Activated naive CD4-positive, alpha-beta T cell treated with anti-CD3 and anti-CD28 coated beads, Interleukin-2, amount 10 ng/mL, durations not matched to agents 7 days and 5 days (primary cell): Measurements from ENCODE around the gene SLC4A8.

Experiments
- CTCF ChIA-PET: fragments of 350-600 bp; sonication (Branson Sonifier 250); formaldehyde crosslinking; loops from one replicate; lab custom pipeline; 2021; ENCODE audit warnings: antibody characterized with exemption; lab: Charles Lee
- DNase-seq: peaks from one replicate; pipeline ENCODE4 v3.0.0-alpha.2; 2020
- H3K27ac Mint-ChIP-seq: one replicate; pipeline ENCODE4 v1.8.0; 2021; ENCODE audit warnings: mild to moderate bottlenecking, moderate library complexity, mixed read lengths
- H3K27me3 Mint-ChIP-seq: one replicate; pipeline ENCODE4 v1.8.0; 2021; ENCODE audit warnings: mild to moderate bottlenecking, mixed read lengths
- H3K36me3 Mint-ChIP-seq: one replicate; pipeline ENCODE4 v1.8.0; 2021; ENCODE audit warnings: mixed read lengths
- H3K4me1 Mint-ChIP-seq: one replicate; pipeline ENCODE4 v1.8.0; 2021; ENCODE audit warnings: mixed read lengths
- H3K4me3 Mint-ChIP-seq: one replicate; pipeline ENCODE4 v1.8.0; 2021; ENCODE audit warnings: mild to moderate bottlenecking, moderate library complexity, mixed read lengths
- H3K9me3 Mint-ChIP-seq: one replicate; pipeline ENCODE4 v1.8.0; 2021; ENCODE audit warnings: mixed read lengths

Gene SLC4A8

GRCh38 chr12:51536159-51536558 is 111.5 kb downstream of the SLC4A8 start:
- Mint-ChIP-seq H3K27ac (no peak overlapping the region), H3K36me3 (no peaks in the 10 kb centered on the region), H3K27me3 (peaks cover 56% of the 10 kb centered on the region), H3K4me3 (no peak overlapping the region), H3K4me1 (peaks cover 10% of the 10 kb centered on the region), H3K9me3 (no peaks in the 10 kb centered on the region)
- CTCF ChIA-PET: no interaction called here
- no peak for DNase-seq

GRCh38 chr12:51538149-51538548 is 113.5 kb downstream of the SLC4A8 start:
- H3K9me3 Mint-ChIP-seq: no peaks in the 10 kb centered on the region
- no peak overlapping the region for H3K27ac Mint-ChIP-seq
- H3K4me1 Mint-ChIP-seq: no peaks in the 10 kb centered on the region
- CTCF ChIA-PET: interaction anchor here (1.3 to 2.3 kb wide), 4 partner anchors 10 to 116 kb away, joined by 3 to 11 read pairs (median 4); partner anchors contain the start of gene SLC4A8
- no peaks in the 10 kb centered on the region for H3K36me3 Mint-ChIP-seq
- no peak for DNase-seq
- H3K27me3 Mint-ChIP-seq: peaks cover 42% of the 10 kb centered on the region
- no peak overlapping the region for H3K4me3 Mint-ChIP-seq

GRCh38 chr12:51538599-51538998 is 114.0 kb downstream of the SLC4A8 start:
- Mint-ChIP-seq H3K27ac (no peak overlapping the region), H3K9me3 (no peaks in the 10 kb centered on the region), H3K36me3 (no peaks in the 10 kb centered on the region), H3K4me1 (no peaks in the 10 kb centered on the region), H3K4me3 (no peak overlapping the region), H3K27me3 (peaks cover 39% of the 10 kb centered on the region)
- CTCF ChIA-PET: interaction anchor here (1.6 to 2.3 kb wide), 3 partner anchors 10 to 117 kb away, joined by 4 to 11 read pairs (median 5); partner anchors contain the start of gene SLC4A8
- no peak for DNase-seq

- H3K4me3 Mint-ChIP-seq: no peak overlapping the region
- peaks cover 32% of the 10 kb centered on the region for H3K27me3 Mint-ChIP-seq
- CTCF ChIA-PET: no interaction called here
- H3K36me3 Mint-ChIP-seq: no peaks in the 10 kb centered on the region
- H3K9me3 Mint-ChIP-seq: no peaks in the 10 kb centered on the region
- H3K27ac Mint-ChIP-seq: no peak overlapping the region
- DNase-seq: no peak
- no peaks in the 10 kb centered on the region for H3K4me1 Mint-ChIP-seq
Observed at GRCh38 chr12:51540996-51541395, 116.4 kb downstream of the SLC4A8 start.

GRCh38 chr12:51546097-51546496 is 121.5 kb downstream of the SLC4A8 start:
- Mint-ChIP-seq H3K27me3 (peaks cover 14% of the 10 kb centered on the region), H3K36me3 (no peaks in the 10 kb centered on the region), H3K4me3 (no peak overlapping the region), H3K4me1 (no peaks in the 10 kb centered on the region), H3K9me3 (no peaks in the 10 kb centered on the region), H3K27ac (no peak overlapping the region)
- DNase-seq: no peak
- CTCF ChIA-PET: no interaction called here

GRCh38 chr12:51547606-51548005 is 123.0 kb downstream of the SLC4A8 start:
- Mint-ChIP-seq H3K4me3 (no peak overlapping the region), H3K36me3 (no peaks in the 10 kb centered on the region), H3K27me3 (peaks cover 13% of the 10 kb centered on the region), H3K9me3 (no peaks in the 10 kb centered on the region), H3K4me1 (no peaks in the 10 kb centered on the region), H3K27ac (no peak overlapping the region)
- no peak for DNase-seq
- CTCF ChIA-PET: interaction anchor here (0.9 kb wide), 1 partner anchor 16 kb away, joined by 3 read pairs; no protein-coding TSS in a partner anchor

- Mint-ChIP-seq H3K36me3 (no peaks in the 10 kb centered on the region), H3K4me1 (no peaks in the 10 kb centered on the region), H3K27ac (no peak overlapping the region), H3K9me3 (no peaks in the 10 kb centered on the region), H3K27me3 (peaks cover 16% of the 10 kb centered on the region), H3K4me3 (no peak overlapping the region)
- DNase-seq: no peak
- CTCF ChIA-PET: interaction anchor here (0.9 kb wide), 1 partner anchor 16 kb away, joined by 3 read pairs; no protein-coding TSS in a partner anchor
Observed at GRCh38 chr12:51548241-51548640, 123.6 kb downstream of the SLC4A8 start.

- Mint-ChIP-seq H3K4me1 (no peaks in the 10 kb centered on the region), H3K27me3 (peaks cover 19% of the 10 kb centered on the region), H3K9me3 (no peaks in the 10 kb centered on the region), H3K36me3 (no peaks in the 10 kb centered on the region), H3K4me3 (no peak overlapping the region), H3K27ac (no peak overlapping the region)
- no peak for DNase-seq
- CTCF ChIA-PET: no interaction called here
Observed at GRCh38 chr12:51549637-51550036, 125.0 kb downstream of the SLC4A8 start.
